ENCODE results near the gene CACNB4.

GRCh38 chr2:152078662-152079061, 20.2 kb downstream of the CACNB4 start:
- TF ChIP-seq CTCF (conservative IDR thresholded peaks at IDR 0.05 in 1 of 2, IDR thresholded peaks at IDR 0.05 in 1 of 2; ENCODE audit: extremely low read depth in 1 of 2, insufficient read depth in 1 of 2, low read depth in 1 of 2, low read length in 2 of 2) (no peak), EZH2 (IDR thresholded peaks at IDR 0.05; ENCODE audit: borderline replicate concordance, low read length) (no peak)

Data from mammary epithelial cell (primary cell).